HEK293 (cell line): ENCODE data around the gene MTURN.

ENCODE experiments used
- FEZF1 ChIP-seq: fragments of 450-650 bp; formaldehyde crosslinking; IDR thresholded peaks from 2 replicates; pipeline ENCODE4 v1.5.1; 2016; ENCODE audit warnings: missing biosample characterization, missing genetic modification characterization
- GFI1B ChIP-seq: fragments of 450-650 bp; formaldehyde crosslinking; IDR thresholded peaks from 2 replicates; pipeline ENCODE4 v1.5.1; 2016; ENCODE audit warnings: missing biosample characterization, missing genetic modification characterization
- GLIS1 ChIP-seq: fragments of 450-650 bp; formaldehyde crosslinking; IDR thresholded peaks from 2 replicates; pipeline ENCODE4 v1.5.1; 2016; ENCODE audit warnings: missing biosample characterization, missing genetic modification characterization
- HOXC10 ChIP-seq: sonication (generic); formaldehyde crosslinking; IDR thresholded peaks from 2 replicates; pipeline ENCODE4 v1.8.1; 2023; ENCODE audit warnings: mild to moderate bottlenecking, missing genetic modification reagents
- OSR2 ChIP-seq: fragments of 450-650 bp; formaldehyde crosslinking; IDR thresholded peaks from 2 replicates; pipeline ENCODE4 v1.5.1; 2016; ENCODE audit warnings: missing biosample characterization, missing genetic modification characterization
- WT1 ChIP-seq: fragments of 450-650 bp; formaldehyde crosslinking; IDR thresholded peaks from 2 replicates; pipeline ENCODE4 v1.5.1; 2016; ENCODE audit warnings: missing biosample characterization, missing genetic modification characterization
- ZBTB8A ChIP-seq: fragments of 450-650 bp; formaldehyde crosslinking; IDR thresholded peaks from 2 replicates; pipeline ENCODE4 v1.5.1; 2016; ENCODE audit warnings: missing biosample characterization, missing genetic modification characterization
- ZEB2 ChIP-seq: fragments of 450-650 bp; formaldehyde crosslinking; IDR thresholded peaks from 2 replicates; pipeline ENCODE4 v1.5.1; 2016; ENCODE audit warnings: missing biosample characterization, missing genetic modification characterization
- ZNF174 ChIP-seq: fragments of 450-650 bp; formaldehyde crosslinking; IDR thresholded peaks from 2 replicates; pipeline ENCODE4 v1.5.0; 2017; ENCODE audit warnings: missing biosample characterization, mild to moderate bottlenecking, missing genetic modification characterization
- ZNF19 ChIP-seq: fragments of 450-650 bp; formaldehyde crosslinking; IDR thresholded peaks from 2 replicates; pipeline ENCODE4; 2016; ENCODE audit warnings: missing biosample characterization, missing genetic modification characterization, low read depth
- ZNF416 ChIP-seq: fragments of 450-650 bp; formaldehyde crosslinking; IDR thresholded peaks from 2 replicates; pipeline ENCODE4 v1.5.1; 2016; ENCODE audit warnings: missing biosample characterization, missing genetic modification characterization
- ZNF560 ChIP-seq: fragments of 450-650 bp; formaldehyde crosslinking; IDR thresholded peaks from 2 replicates; pipeline ENCODE4 v1.5.1; 2017; ENCODE audit warnings: missing biosample characterization, missing genetic modification characterization, borderline replicate concordance
- ZNF561 ChIP-seq: fragments of 450-650 bp; IDR thresholded peaks from 2 replicates; pipeline ENCODE4 v1.5.1; 2018; ENCODE audit warnings: missing biosample characterization, missing genetic modification characterization, borderline replicate concordance
- ZNF629 ChIP-seq: fragments of 450-650 bp; formaldehyde crosslinking; IDR thresholded peaks from 2 replicates; pipeline ENCODE4 v1.5.1; 2017; ENCODE audit warnings: missing biosample characterization, missing genetic modification characterization
- ZNF660 ChIP-seq: fragments of 450-650 bp; IDR thresholded peaks from 2 replicates; pipeline ENCODE4 v1.5.1; 2018; ENCODE audit warnings: missing biosample characterization, mild to moderate bottlenecking, missing genetic modification characterization
- ZNF670 ChIP-seq: fragments of 450-650 bp; formaldehyde crosslinking; IDR thresholded peaks from 2 replicates; pipeline ENCODE4 v1.5.1; 2016; ENCODE audit warnings: missing biosample characterization, missing genetic modification characterization, low read depth
- ZNF76 ChIP-seq: fragments of 450-650 bp; formaldehyde crosslinking; IDR thresholded peaks from 2 replicates; pipeline ENCODE4; 2016; ENCODE audit warnings: low read depth, missing biosample characterization, missing genetic modification characterization, borderline replicate concordance
- ZNF768 ChIP-seq: fragments of 450-650 bp; formaldehyde crosslinking; IDR thresholded peaks from 2 replicates; pipeline ENCODE4 v1.5.1; 2018; ENCODE audit warnings: missing biosample characterization, mild to moderate bottlenecking, missing genetic modification characterization
- ZSCAN16 ChIP-seq: fragments of 450-650 bp; formaldehyde crosslinking; IDR thresholded peaks from 2 replicates; pipeline ENCODE4 v1.5.1; 2016; ENCODE audit warnings: missing biosample characterization, missing genetic modification characterization
- TF ChIP-seq, protein P1 (sequence below): fragments of 450-650 bp; IDR thresholded peaks from 2 replicates; pipeline ENCODE4 v1.5.1; 2018; ENCODE audit warnings: missing biosample characterization, missing genetic modification characterization
- TF ChIP-seq, protein P2 (sequence below): fragments of 450-650 bp; formaldehyde crosslinking; IDR thresholded peaks from 2 replicates; pipeline ENCODE4 v1.5.1; 2016; ENCODE audit warnings: missing biosample characterization, missing genetic modification characterization, borderline replicate concordance
- TF ChIP-seq, protein P3 (sequence below): fragments of 450-650 bp; formaldehyde crosslinking; IDR thresholded peaks from 2 replicates; pipeline ENCODE4 v1.5.1; 2016; ENCODE audit warnings: missing biosample characterization, missing genetic modification characterization
- TF ChIP-seq, protein P4 (sequence below): fragments of 450-650 bp; formaldehyde crosslinking; IDR thresholded peaks from 2 replicates; pipeline ENCODE4 v1.5.1; 2016; ENCODE audit warnings: missing biosample characterization, missing genetic modification characterization
- TF ChIP-seq, protein P5 (sequence below): fragments of 450-650 bp; formaldehyde crosslinking; IDR thresholded peaks from 2 replicates; pipeline ENCODE4 v1.5.1; 2016; ENCODE audit warnings: missing biosample characterization, missing genetic modification characterization
- TF ChIP-seq, protein P6 (sequence below): fragments of 450-650 bp; formaldehyde crosslinking; IDR thresholded peaks from 2 replicates; pipeline ENCODE4 v1.5.1; 2016; ENCODE audit warnings: missing biosample characterization, missing genetic modification characterization

Gene MTURN

DNA sequence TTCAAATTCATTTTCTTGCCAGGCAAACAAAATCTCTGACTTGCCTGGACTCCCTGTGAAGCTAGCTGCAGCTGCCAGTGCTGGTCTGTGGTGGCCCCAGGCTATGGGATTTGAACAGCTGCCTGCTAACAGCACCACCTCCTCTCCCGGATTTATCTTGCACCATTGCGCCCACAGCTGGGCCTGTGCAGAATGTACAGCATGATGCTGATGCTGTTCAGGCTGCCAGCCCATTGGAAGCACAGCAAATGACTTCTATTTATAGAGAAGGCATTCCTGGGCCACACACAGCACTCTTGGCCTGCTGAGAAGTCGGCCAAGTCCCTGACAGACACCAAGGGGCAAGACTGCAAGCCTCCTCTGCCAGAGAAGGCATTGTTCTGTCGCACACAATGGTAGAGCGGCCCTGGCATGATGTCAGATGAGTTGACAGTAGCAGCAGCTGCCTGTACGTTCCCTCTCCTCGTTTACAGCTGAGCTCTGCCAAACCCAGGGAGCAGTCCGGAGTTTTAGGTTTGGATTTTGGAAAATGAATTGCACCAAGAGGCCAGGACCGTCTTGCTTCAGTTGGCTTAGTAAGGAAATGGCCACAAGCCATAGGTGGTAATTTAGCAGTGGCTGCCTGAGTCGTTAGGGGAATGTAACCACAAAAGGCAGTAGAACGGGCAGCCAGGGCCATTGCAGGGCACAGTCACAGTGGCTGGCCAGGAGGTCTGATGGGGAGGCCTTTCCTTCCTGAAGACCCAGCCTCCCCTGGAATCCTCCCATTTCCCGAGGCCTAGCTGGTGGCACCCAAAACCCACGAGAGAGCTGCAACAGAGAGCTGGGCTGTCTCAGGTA is 38.5 kb downstream of the MTURN start (continued):
- TF ChIP-seq ZNF174 (no peak), GFI1B (tag by site-specific recombination) (no peak; the same call in 1 of the 2 replicates), ZNF660 (tag by site-specific recombination) (0 out of 2 replicates have a peak, but pooled peaks have one; percentile 20), ZNF629 (tag by site-specific recombination) (no peak), ZNF561 (no peak), FEZF1 (tag by site-specific recombination) (peak; percentile 51; the same call in 1 of the 2 replicates), ZNF768 (peak; percentile 48; the same call in 1 of the 2 replicates), ZNF76 (tag by site-specific recombination) (no peak), ZNF670 (tag by site-specific recombination) (no peak), HOXC10 (CRISPR knock-in tag) (no peak), ZNF19 (tag by site-specific recombination) (no peak), ZBTB8A (no peak), ZNF416 (no peak), WT1 (tag by site-specific recombination) (no peak), OSR2 (tag by site-specific recombination) (no peak), ZEB2 (0 out of 2 replicates have a peak, but pooled peaks have one; percentile 20), ZNF560 (tag by site-specific recombination) (no peak), GLIS1 (tag by site-specific recombination) (peak; percentile 27; the same call in 1 of the 2 replicates), ZSCAN16 (tag by site-specific recombination) (no peak)
- TF ChIP-seq, protein P1, sequence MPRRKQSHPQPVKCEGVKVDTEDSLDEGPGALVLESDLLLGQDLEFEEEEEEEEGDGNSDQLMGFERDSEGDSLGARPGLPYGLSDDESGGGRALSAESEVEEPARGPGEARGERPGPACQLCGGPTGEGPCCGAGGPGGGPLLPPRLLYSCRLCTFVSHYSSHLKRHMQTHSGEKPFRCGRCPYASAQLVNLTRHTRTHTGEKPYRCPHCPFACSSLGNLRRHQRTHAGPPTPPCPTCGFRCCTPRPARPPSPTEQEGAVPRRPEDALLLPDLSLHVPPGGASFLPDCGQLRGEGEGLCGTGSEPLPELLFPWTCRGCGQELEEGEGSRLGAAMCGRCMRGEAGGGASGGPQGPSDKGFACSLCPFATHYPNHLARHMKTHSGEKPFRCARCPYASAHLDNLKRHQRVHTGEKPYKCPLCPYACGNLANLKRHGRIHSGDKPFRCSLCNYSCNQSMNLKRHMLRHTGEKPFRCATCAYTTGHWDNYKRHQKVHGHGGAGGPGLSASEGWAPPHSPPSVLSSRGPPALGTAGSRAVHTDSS (tag by site-specific recombination), result no peak
- TF ChIP-seq, protein P2, sequence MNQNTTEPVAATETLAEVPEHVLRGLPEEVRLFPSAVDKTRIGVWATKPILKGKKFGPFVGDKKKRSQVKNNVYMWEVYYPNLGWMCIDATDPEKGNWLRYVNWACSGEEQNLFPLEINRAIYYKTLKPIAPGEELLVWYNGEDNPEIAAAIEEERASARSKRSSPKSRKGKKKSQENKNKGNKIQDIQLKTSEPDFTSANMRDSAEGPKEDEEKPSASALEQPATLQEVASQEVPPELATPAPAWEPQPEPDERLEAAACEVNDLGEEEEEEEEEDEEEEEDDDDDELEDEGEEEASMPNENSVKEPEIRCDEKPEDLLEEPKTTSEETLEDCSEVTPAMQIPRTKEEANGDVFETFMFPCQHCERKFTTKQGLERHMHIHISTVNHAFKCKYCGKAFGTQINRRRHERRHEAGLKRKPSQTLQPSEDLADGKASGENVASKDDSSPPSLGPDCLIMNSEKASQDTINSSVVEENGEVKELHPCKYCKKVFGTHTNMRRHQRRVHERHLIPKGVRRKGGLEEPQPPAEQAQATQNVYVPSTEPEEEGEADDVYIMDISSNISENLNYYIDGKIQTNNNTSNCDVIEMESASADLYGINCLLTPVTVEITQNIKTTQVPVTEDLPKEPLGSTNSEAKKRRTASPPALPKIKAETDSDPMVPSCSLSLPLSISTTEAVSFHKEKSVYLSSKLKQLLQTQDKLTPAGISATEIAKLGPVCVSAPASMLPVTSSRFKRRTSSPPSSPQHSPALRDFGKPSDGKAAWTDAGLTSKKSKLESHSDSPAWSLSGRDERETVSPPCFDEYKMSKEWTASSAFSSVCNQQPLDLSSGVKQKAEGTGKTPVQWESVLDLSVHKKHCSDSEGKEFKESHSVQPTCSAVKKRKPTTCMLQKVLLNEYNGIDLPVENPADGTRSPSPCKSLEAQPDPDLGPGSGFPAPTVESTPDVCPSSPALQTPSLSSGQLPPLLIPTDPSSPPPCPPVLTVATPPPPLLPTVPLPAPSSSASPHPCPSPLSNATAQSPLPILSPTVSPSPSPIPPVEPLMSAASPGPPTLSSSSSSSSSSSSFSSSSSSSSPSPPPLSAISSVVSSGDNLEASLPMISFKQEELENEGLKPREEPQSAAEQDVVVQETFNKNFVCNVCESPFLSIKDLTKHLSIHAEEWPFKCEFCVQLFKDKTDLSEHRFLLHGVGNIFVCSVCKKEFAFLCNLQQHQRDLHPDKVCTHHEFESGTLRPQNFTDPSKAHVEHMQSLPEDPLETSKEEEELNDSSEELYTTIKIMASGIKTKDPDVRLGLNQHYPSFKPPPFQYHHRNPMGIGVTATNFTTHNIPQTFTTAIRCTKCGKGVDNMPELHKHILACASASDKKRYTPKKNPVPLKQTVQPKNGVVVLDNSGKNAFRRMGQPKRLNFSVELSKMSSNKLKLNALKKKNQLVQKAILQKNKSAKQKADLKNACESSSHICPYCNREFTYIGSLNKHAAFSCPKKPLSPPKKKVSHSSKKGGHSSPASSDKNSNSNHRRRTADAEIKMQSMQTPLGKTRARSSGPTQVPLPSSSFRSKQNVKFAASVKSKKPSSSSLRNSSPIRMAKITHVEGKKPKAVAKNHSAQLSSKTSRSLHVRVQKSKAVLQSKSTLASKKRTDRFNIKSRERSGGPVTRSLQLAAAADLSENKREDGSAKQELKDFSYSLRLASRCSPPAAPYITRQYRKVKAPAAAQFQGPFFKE, result no peak
- TF ChIP-seq, protein P3, sequence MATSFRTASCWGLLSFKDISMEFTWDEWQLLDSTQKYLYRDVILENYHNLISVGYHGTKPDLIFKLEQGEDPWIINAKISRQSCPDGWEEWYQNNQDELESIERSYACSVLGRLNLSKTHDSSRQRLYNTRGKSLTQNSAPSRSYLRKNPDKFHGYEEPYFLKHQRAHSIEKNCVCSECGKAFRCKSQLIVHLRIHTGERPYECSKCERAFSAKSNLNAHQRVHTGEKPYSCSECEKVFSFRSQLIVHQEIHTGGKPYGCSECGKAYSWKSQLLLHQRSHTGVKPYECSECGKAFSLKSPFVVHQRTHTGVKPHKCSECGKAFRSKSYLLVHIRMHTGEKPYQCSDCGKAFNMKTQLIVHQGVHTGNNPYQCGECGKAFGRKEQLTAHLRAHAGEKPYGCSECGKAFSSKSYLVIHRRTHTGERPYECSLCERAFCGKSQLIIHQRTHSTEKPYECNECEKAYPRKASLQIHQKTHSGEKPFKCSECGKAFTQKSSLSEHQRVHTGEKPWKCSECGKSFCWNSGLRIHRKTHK (tag by site-specific recombination), result no peak
- TF ChIP-seq, protein P4, sequence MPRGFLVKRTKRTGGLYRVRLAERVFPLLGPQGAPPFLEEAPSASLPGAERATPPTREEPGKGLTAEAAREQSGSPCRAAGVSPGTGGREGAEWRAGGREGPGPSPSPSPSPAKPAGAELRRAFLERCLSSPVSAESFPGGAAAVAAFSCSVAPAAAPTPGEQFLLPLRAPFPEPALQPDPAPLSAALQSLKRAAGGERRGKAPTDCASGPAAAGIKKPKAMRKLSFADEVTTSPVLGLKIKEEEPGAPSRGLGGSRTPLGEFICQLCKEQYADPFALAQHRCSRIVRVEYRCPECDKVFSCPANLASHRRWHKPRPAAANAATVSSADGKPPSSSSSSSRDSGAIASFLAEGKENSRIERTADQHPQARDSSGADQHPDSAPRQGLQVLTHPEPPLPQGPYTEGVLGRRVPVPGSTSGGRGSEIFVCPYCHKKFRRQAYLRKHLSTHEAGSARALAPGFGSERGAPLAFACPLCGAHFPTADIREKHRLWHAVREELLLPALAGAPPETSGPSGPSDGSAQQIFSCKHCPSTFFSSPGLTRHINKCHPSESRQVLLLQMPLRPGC (tag by site-specific recombination), result no peak
- TF ChIP-seq, protein P5, sequence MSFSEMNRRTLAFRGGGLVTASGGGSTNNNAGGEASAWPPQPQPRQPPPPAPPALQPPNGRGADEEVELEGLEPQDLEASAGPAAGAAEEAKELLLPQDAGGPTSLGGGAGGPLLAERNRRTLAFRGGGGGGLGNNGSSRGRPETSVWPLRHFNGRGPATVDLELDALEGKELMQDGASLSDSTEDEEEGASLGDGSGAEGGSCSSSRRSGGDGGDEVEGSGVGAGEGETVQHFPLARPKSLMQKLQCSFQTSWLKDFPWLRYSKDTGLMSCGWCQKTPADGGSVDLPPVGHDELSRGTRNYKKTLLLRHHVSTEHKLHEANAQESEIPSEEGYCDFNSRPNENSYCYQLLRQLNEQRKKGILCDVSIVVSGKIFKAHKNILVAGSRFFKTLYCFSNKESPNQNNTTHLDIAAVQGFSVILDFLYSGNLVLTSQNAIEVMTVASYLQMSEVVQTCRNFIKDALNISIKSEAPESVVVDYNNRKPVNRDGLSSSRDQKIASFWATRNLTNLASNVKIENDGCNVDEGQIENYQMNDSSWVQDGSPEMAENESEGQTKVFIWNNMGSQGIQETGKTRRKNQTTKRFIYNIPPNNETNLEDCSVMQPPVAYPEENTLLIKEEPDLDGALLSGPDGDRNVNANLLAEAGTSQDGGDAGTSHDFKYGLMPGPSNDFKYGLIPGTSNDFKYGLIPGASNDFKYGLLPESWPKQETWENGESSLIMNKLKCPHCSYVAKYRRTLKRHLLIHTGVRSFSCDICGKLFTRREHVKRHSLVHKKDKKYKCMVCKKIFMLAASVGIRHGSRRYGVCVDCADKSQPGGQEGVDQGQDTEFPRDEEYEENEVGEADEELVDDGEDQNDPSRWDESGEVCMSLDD (tag by site-specific recombination), result no peak
- TF ChIP-seq, protein P6, sequence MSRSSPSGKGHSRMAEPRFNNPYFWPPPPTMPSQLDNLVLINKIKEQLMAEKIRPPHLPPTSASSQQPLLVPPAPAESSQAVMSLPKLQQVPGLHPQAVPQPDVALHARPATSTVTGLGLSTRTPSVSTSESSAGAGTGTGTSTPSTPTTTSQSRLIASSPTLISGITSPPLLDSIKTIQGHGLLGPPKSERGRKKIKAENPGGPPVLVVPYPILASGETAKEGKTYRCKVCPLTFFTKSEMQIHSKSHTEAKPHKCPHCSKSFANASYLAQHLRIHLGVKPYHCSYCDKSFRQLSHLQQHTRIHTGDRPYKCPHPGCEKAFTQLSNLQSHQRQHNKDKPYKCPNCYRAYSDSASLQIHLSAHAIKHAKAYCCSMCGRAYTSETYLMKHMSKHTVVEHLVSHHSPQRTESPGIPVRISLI (tag by site-specific recombination), result no peak
